GM23248 (cell line): ENCODE measurements around the gene FDXR.

ENCODE experiments used
- EZH2 ChIP-seq: fragments of 200-600 bp; sonication (generic); IDR thresholded peaks from 2 replicates; pipeline ENCODE4 v1.6.1; 2018; ENCODE audit warnings: antibody characterized with exemption, mild to moderate bottlenecking; ENCODE audit not compliant: insufficient read depth, poor library complexity, severe bottlenecking
- EZH2phosphoT487 ChIP-seq: fragments of 200-600 bp; sonication (generic); IDR thresholded peaks from 2 replicates; pipeline ENCODE4 v1.6.1; 2018; ENCODE audit warnings: antibody characterized with exemption, moderate library complexity, mild to moderate bottlenecking, low read depth; ENCODE audit not compliant: insufficient read depth

GRCh38 chr17:74843352-74843627 is 29.5 kb downstream of the FDXR start:
- TF ChIP-seq EZH2phosphoT487 (no peak), EZH2 (no peak)
